IMR-90 (cell line): ENCODE data around the gene BCL2L2. TPM values are rescaled to one million over a fixed set of nuclear protein-coding genes. Genes with fewer than 3 reads are reported as not detected.
A peak's percentile ranks its signal among the peaks of the same experiment; 100 is the strongest.

Experiments
- ATAC-seq: fragments of 200-7000 bp; cut with Tn5 transposase; 2 replicates; pipeline ENCODE4 v1.9.1; 2020; ENCODE audit warnings: low read depth, mild to moderate bottlenecking, moderate library complexity
- BruUV-seq: library from RNA; stranded (reverse); fragments of 400-500 nt; replicated peaks from 2 replicates; lab custom pipeline; 2021; lab: Mats Ljungman, UMichigan
- CTCF ChIA-PET: fragments of 300-600 bp; formaldehyde crosslinking; extraction: SDS; loops from one replicate; lab custom pipeline; 2021; ENCODE audit warnings: antibody characterized with exemption; lab: Yijun Ruan, JAX
- POLR2A ChIA-PET: fragments of 300-600 bp; sonication (Branson Sonifier 250); formaldehyde crosslinking; loops from one replicate; lab custom pipeline; 2022; ENCODE audit warnings: antibody characterized with exemption; ENCODE audit not compliant: unreplicated experiment; lab: Charles Lee
- DNase-seq: peaks from one replicate; pipeline ENCODE4 v3.0.0; 2013
- H2AFZ ChIP-seq: replicated peaks from 2 replicates; pipeline ENCODE3; 2013; ENCODE audit warnings: low read length, mild to moderate bottlenecking; ENCODE audit not compliant: poor library complexity
- H2AK5ac ChIP-seq: 2 replicates; pipeline ENCODE4 v1.6.1; 2013; ENCODE audit warnings: low read depth, low read length, inconsistent platforms
- H2AK9ac ChIP-seq: replicated peaks from 2 replicates; pipeline ENCODE3; 2013; ENCODE audit warnings: mild to moderate bottlenecking, low read depth, low read length, moderate library complexity; ENCODE audit not compliant: poor library complexity
- H2BK120ac ChIP-seq: 2 replicates; pipeline ENCODE4 v1.6.1; 2013; ENCODE audit warnings: low read depth, low read length, inconsistent platforms
- H2BK15ac ChIP-seq: 3 replicates; pipeline ENCODE4 v1.6.1; 2013; ENCODE audit warnings: low read depth, low read length, inconsistent platforms
- H2BK20ac ChIP-seq: 2 replicates; pipeline ENCODE4 v1.6.1; 2013; ENCODE audit warnings: low read depth, mild to moderate bottlenecking, inconsistent platforms, low read length, moderate library complexity
- H2BK5ac ChIP-seq: 2 replicates; pipeline ENCODE4 v1.6.1; 2013; ENCODE audit warnings: mild to moderate bottlenecking, low read depth, low read length, inconsistent platforms; ENCODE audit not compliant: poor library complexity, severe bottlenecking
- H3K14ac ChIP-seq: replicated peaks from 2 replicates; pipeline ENCODE4 v1.6.1; 2013; ENCODE audit warnings: low read depth, low read length, inconsistent platforms
- H3K18ac ChIP-seq: 2 replicates; pipeline ENCODE4 v1.6.1; 2013; ENCODE audit warnings: low read depth, low read length, control low read depth
- H3K23ac ChIP-seq: 2 replicates; pipeline ENCODE4 v1.6.1; 2013; ENCODE audit warnings: low read depth, low read length, inconsistent platforms
- H3K27ac ChIP-seq: 2 replicates; pipeline ENCODE4 v1.5.1; 2013; ENCODE audit warnings: mild to moderate bottlenecking, control low read depth, low read length; ENCODE audit not compliant: insufficient read depth
- H3K27me3 ChIP-seq: 2 replicates; pipeline ENCODE4 v1.6.1; 2013; ENCODE audit warnings: low read length; ENCODE audit not compliant: control insufficient read depth, insufficient read depth
- H3K36me3 ChIP-seq: 2 replicates; pipeline ENCODE4 v1.6.1; 2013; ENCODE audit warnings: low read length, mixed read lengths; ENCODE audit not compliant: control insufficient read depth, insufficient read depth
- H3K4ac ChIP-seq: 2 replicates; pipeline ENCODE4 v1.6.1; 2013; ENCODE audit warnings: low read depth, low read length, inconsistent platforms
- H3K4me1 ChIP-seq: 2 replicates; pipeline ENCODE4 v1.6.1; 2013; ENCODE audit warnings: low read length, mixed read lengths; ENCODE audit not compliant: control insufficient read depth, insufficient read depth
- H3K4me2 ChIP-seq: 2 replicates; pipeline ENCODE4 v1.6.1; 2013; ENCODE audit warnings: low read depth, mild to moderate bottlenecking, control low read depth, low read length, moderate library complexity
- H3K4me3 ChIP-seq: 2 replicates; pipeline ENCODE4 v1.5.1; 2013; ENCODE audit warnings: low read depth, mild to moderate bottlenecking, control low read depth, low read length, moderate library complexity; ENCODE audit not compliant: insufficient read depth
- H3K56ac ChIP-seq: 2 replicates; pipeline ENCODE4 v1.6.1; 2013; ENCODE audit warnings: low read length, inconsistent platforms; ENCODE audit not compliant: insufficient read depth; ENCODE audit errors: extremely low read depth
- H3K79me1 ChIP-seq, 2 experiments: 2 replicates each; pipeline ENCODE4 v1.6.1; 2013; ENCODE audit warnings: low read length in 2 of 2, inconsistent platforms in 1 of 2, low read depth in 1 of 2
- H3K9ac ChIP-seq: 2 replicates; pipeline ENCODE4 v1.6.1; 2013; ENCODE audit warnings: low read depth, low read length, control low read depth
- H3K9me1 ChIP-seq: 2 replicates; pipeline ENCODE4 v1.6.1; 2013; ENCODE audit warnings: low read length, inconsistent platforms; ENCODE audit not compliant: insufficient read depth
- H3K9me3 ChIP-seq: 2 replicates; pipeline ENCODE4 v1.6.1; 2013; ENCODE audit warnings: low read length; ENCODE audit not compliant: control insufficient read depth, insufficient read depth
- H4K20me1 ChIP-seq: 2 replicates; pipeline ENCODE4 v1.6.1; 2013; ENCODE audit warnings: low read length, inconsistent platforms; ENCODE audit not compliant: insufficient read depth
- H4K5ac ChIP-seq: 2 replicates; pipeline ENCODE4 v1.6.1; 2013; ENCODE audit warnings: mild to moderate bottlenecking, low read depth, low read length, control low read depth
- H4K8ac ChIP-seq, 2 experiments: 2 replicates each; pipeline ENCODE4 v1.6.1; 2013; ENCODE audit warnings: low read depth in 2 of 2, low read length in 2 of 2, control low read depth in 1 of 2, inconsistent platforms in 1 of 2
- H4K91ac ChIP-seq: 2 replicates; pipeline ENCODE4 v1.6.1; 2013; ENCODE audit warnings: low read depth, low read length, inconsistent platforms; ENCODE audit not compliant: insufficient read depth
- CTCF ChIP-seq: conservative IDR thresholded peaks from 2 replicates; pipeline ENCODE4 v1.5.1; 2012; ENCODE audit warnings: mild to moderate bottlenecking, low read depth, low read length, improper control_type of control experiment
- MXI1 ChIP-seq: IDR thresholded peaks from 2 replicates; pipeline ENCODE4 v1.6.1; 2012; ENCODE audit warnings: low read depth, mild to moderate bottlenecking, low read length, moderate library complexity, borderline replicate concordance
- POLR2A ChIP-seq: IDR thresholded peaks from 2 replicates; pipeline ENCODE4 v1.6.1; 2012; ENCODE audit warnings: mild to moderate bottlenecking, low read depth, low read length
- RAD21 ChIP-seq: IDR thresholded peaks from 2 replicates; pipeline ENCODE4 v1.6.1; 2012; ENCODE audit warnings: low read length, improper control_type of control experiment
- SMC3 ChIP-seq: fragments of 150-350 bp; IDR thresholded peaks from 2 replicates; pipeline ENCODE4 v1.6.1; 2016; ENCODE audit warnings: low read depth, mild to moderate bottlenecking, antibody characterized with exemption, low read length, moderate library complexity
- WGBS, 2 experiments: methylation state at CpG; one replicate each; pipeline versions ENCODE4 v1.1.5 to v1.1.7; 2013; ENCODE audit warnings: missing lambda C conversion rate in 2 of 2; ENCODE audit not compliant: insufficient read length in 1 of 2; ENCODE audit errors: extremely low coverage in 2 of 2; 5-methylcytosine and 5-hydroxymethylcytosine counted together
- dilution Hi-C: fragments of 300-500 bp; cut with HindIII; formaldehyde crosslinking; loops from one replicate; pipeline ENCODE4 v1.14.3; 2018; ENCODE audit warnings: low sequenced_read_pairs; ENCODE audit not compliant: unreplicated experiment
- in situ Hi-C: fragments of 300-500 bp; cut with MboI; formaldehyde crosslinking; loops from 3 replicates; pipeline ENCODE4 v1.14.3; 2019; ENCODE audit warnings: low sequenced_read_pairs, inconsistent platforms, mixed read lengths
- intact Hi-C: fragments of 100-400 bp; cut with micrococcal nuclease; formaldehyde crosslinking; loops from 2 replicates; pipeline ENCODE4 v1.10.0; 2022
- polyA plus RNA-seq, 3 experiments: library from polyadenylated mRNA; depleted of rRNA; stranded (reverse); fragments of >200 nt; gene quantifications; 2 replicates each; pipeline ENCODE4 v1.2.3, GENCODE V29; 2012; ENCODE audit warnings: low replicate concordance in 1 of 3
- total RNA-seq: library from RNA; depleted of rRNA; stranded (reverse); fragments of >200 nt; gene quantifications from 2 replicates; pipeline ENCODE4 v1.2.3, GENCODE V29; 2012

BCL2L2 gene
- total and polyA plus RNA-seq, 2 of the 4 experiments (the other 2 are of a cell fraction), result 14.5 to 40.9 TPM

DNA sequence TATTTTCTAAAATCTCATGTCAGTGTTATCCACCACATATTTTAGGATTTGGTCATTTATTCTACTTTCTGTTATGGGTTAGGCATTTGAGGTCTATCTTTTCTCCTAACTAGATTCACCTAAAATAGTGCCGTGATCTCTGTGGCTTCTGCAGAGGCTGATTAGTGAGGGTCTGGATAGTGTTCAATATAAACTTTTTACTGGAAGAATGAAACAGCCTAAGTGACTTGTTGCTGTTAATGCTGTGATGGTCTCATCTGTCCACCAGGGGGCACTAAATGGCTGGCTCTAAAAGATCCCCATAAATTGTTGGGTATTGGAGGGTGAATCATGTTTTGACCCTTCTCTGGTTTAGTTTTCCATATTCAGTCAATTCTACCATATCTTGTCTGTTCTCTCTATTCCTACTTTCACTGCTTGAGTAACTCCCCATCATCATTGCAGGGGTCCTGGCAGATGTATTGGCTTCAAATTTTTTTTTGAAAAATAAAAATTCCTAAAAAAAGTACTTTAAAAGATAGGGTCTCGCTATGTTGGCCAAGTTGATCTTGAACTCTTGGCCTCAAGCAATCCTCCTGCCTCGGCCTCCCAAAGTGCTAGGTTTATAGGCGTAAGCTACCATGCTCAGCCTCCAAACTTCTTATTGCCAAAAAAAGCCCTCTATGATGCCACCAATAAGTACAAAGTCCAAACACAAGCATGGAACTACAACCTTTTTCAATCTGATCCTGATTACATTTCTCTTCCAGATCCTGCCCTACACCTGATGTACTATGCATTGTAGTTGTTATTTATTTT is 21.5 kb downstream of the BCL2L2 start:
- Histone ChIP-seq H4K91ac (no peak overlapping the region), H3K27ac (no peak overlapping the region), H2BK15ac (no peak overlapping the region), H3K4me1 (peaks cover under 1% of the 10 kb centered on the region; the same call in 1 of the 2 replicates), H3K9me1 (no peaks in the 10 kb centered on the region), H3K14ac (no peak overlapping the region), H3K4me2 (no peak overlapping the region), H3K79me1 (peaks cover 13 to 18% of the 10 kb centered on the region in 2 experiments), H3K9me3 (no peaks in the 10 kb centered on the region), H4K20me1 (peaks cover 4% of the 10 kb centered on the region; the same call in 1 of the 2 replicates), H2BK120ac (no peak overlapping the region), H3K56ac (no peak overlapping the region), H3K18ac (no peak overlapping the region), H3K27me3 (no peaks in the 10 kb centered on the region; the same call in none of the 2 replicates), H2BK20ac (no peak overlapping the region), H2AK5ac (no peak overlapping the region), H2AK9ac (no peak overlapping the region), H2BK5ac (no peak overlapping the region), H3K23ac (no peak overlapping the region), H3K4ac (no peak overlapping the region), H3K4me3 (no peak overlapping the region), H2AFZ (no peak overlapping the region), H3K9ac (no peak overlapping the region), H4K5ac (no peak overlapping the region), H4K8ac (no peak overlapping the region), H3K36me3 (peaks cover 18% of the 10 kb centered on the region)
- ChIA-PET CTCF (no interaction called here), POLR2A (no interaction called here)
- intact Hi-C loops (loop anchor here (1.0 kb wide), 5 partner anchors 24 to 141 kb away; partner anchors contain the start of genes NGDN and SLC22A17), dilution Hi-C loops (no loop called here), in situ Hi-C loops (loop anchor here (10.0 kb wide), 2 partner anchors 47 to 227 kb away; partner anchors contain the start of genes CMTM5, IL25, THTPA and ZFHX2)
- TF ChIP-seq POLR2A (peak; percentile 38; the same call in 1 of the 2 replicates), MXI1 (no peak), SMC3 (peak; percentile 85), RAD21 (peak; percentile 90), CTCF (peak; percentile 93)
- ATAC-seq (peak; percentile 94), DNase-seq (peak; percentile 80)
- no CpG with 5 or more reads among the region's 4 CpGs for WGBS, 2 experiments
- no TSS peak for BruUV-seq
